ENCODE results near the gene IFT27.

GRCh38 chr22:36797374-36797773 lies 21.5 kb upstream of the IFT27 start:
- TF ChIP-seq POLR2A (IDR thresholded peaks at IDR 0.05) (no peak), CTCF (IDR thresholded peaks at IDR 0.05) (no peak)

Measured in gastroesophageal sphincter (tissue), 3 donors.